Muscle layer of colon (tissue), 2 donors: ENCODE data around the gene MAPKAP1.

Experiments
- H3K27ac ChIP-seq: one replicate; pipeline ENCODE4 v1.7.0; 2013; ENCODE audit warnings: low read depth, mild to moderate bottlenecking, low read length, moderate library complexity
- H3K27me3 ChIP-seq, 2 donors: one replicate each; pipeline ENCODE4 v1.7.0; 2013; ENCODE audit warnings: low read length in 2 of 2, mild to moderate bottlenecking in 2 of 2; ENCODE audit not compliant: insufficient read depth in 2 of 2, control insufficient read depth in 1 of 2
- H3K36me3 ChIP-seq: one replicate; pipeline ENCODE4 v1.7.0; 2013; ENCODE audit warnings: mild to moderate bottlenecking, low read length; ENCODE audit not compliant: insufficient read depth
- H3K4me1 ChIP-seq: one replicate; pipeline ENCODE4 v1.7.0; 2013; ENCODE audit warnings: mild to moderate bottlenecking, low read length; ENCODE audit not compliant: insufficient read depth
- H3K4me3 ChIP-seq, 2 donors: one replicate each; pipeline ENCODE4 v1.7.0; 2013; ENCODE audit warnings: low read length in 2 of 2, low read depth in 1 of 2, mild to moderate bottlenecking in 1 of 2, moderate library complexity in 1 of 2
- H3K9ac ChIP-seq: one replicate; pipeline ENCODE4 v1.7.0; 2013; ENCODE audit warnings: low read length
- H3K9me3 ChIP-seq: one replicate; pipeline ENCODE4 v1.7.0; 2013; ENCODE audit warnings: mild to moderate bottlenecking, low read length
- donor health status: abdominal sarcoma.
- donor health status: Adenocarcinoma of cecum.

The MAPKAP1 gene

DNA sequence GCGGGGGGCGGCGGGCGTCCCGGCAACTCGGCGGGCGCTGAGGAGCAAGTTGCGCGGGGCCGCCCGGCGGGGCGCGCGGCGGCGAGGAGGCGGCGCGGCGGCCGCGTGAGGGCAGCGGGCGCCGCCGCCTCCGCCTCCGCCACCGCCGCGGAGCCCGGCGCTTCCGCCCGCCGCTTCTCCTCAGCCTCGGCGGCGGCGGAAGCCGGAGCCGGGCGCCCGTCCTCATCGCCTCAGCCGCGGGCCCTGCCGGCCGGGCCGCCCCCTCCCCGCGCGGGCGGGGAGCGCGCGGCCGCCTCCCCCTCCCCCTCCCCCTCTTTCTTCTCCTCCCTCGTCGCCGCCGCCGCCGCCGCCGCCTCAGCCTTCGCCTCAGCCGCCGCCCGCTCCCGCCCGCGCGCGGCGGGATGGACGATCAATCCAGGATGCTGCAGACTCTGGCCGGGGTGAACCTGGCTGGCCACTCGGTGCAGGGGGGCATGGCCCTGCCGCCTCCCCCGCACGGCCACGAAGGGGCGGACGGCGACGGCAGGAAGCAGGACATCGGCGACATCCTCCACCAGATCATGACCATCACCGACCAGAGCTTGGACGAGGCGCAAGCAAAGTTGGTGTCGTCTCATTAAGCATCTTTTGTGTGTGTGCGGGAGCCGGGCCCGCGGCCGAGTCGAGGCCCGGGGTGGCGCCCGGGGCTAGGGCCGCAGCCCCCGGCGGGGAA is 40.2 kb upstream of the MAPKAP1 start, which contains the start of gene PBX3:
TSS of gene PBX3 (plus strand) at position 321 of the 712 bp plus-strand sequence.
- Histone ChIP-seq H3K4me1 (peaks cover 18% of the 10 kb centered on the region), H3K36me3 (no peaks in the 10 kb centered on the region), H3K27me3 (no peaks in the 10 kb centered on the region), H3K27ac (peak within 1 kb of the TSS; percentile 91), H3K4me3 (peak within 1 kb of the TSS; percentile 91 to 96), H3K9ac (peak within 1 kb of the TSS; percentile 68), H3K9me3 (no peaks in the 10 kb centered on the region)

DNA sequence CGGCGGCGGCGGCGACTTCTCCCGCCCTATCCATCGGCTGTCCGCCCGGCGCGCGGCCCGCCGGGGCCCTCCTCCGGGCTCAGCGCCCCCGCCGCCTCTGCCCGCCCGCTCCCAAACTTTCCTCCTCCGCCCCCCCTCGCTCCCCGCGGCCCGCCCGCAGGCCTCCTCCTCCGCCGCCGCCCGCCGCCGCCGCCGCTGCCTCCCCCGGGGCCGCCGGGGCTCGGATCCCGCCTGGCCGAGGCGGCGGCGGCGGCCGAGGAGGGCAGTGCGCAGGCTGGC is 39.7 kb upstream of the MAPKAP1 start:
- no peak overlapping the region for H3K9ac ChIP-seq
- H3K36me3 ChIP-seq: no peaks in the 10 kb centered on the region
- peak overlapping the region in 1 of 2 donors; percentile 13 for H3K4me3 ChIP-seq
- H3K9me3 ChIP-seq: no peaks in the 10 kb centered on the region
- no peak overlapping the region for H3K27ac ChIP-seq
- no peaks in the 10 kb centered on the region for H3K27me3 ChIP-seq
- peaks cover 18% of the 10 kb centered on the region for H3K4me1 ChIP-seq

DNA sequence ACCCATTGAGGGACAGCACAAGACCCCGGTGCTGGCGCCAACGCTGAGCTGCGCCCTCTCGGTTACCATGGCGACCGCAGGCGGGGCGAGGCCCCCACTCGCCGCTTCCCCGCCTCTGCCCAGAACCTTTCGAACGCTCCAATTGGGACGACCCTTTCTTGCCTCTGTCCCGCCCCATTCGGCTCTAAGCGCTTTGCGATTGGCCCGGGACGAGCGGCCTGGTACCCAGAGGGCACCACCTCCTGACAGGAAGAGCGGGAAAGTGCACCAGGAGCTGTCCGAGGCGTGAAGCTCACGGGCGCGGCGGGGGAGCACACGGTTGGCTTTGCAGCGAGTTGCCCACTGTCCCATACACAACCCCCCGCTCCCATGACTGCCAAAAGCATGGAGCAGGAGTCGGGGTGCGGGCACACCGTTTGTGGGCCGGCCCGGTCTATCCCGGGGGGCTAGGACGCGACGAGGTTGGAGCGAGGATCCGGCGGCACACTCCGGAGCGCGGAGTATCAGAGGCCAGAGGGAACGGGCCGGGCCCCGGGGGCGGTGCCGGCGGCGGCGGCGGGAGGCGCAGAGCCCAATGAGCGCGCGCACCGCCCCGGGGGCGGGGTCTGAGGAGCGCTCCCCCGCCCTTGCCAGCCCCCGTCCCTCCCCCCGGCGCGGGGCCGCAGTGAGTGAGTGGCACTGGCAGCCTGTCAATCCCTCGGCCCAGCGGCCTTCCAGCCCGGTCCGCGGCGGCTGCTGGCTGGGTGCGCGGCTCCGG is 39.2 kb upstream of the MAPKAP1 start:
- Histone ChIP-seq H3K27me3 (no peaks in the 10 kb centered on the region), H3K36me3 (no peaks in the 10 kb centered on the region), H3K9me3 (no peaks in the 10 kb centered on the region), H3K9ac (no peak overlapping the region), H3K27ac (peak overlapping the region; percentile 70), H3K4me3 (peak overlapping the region; percentile 13 to 64), H3K4me1 (peaks cover 12% of the 10 kb centered on the region)

DNA sequence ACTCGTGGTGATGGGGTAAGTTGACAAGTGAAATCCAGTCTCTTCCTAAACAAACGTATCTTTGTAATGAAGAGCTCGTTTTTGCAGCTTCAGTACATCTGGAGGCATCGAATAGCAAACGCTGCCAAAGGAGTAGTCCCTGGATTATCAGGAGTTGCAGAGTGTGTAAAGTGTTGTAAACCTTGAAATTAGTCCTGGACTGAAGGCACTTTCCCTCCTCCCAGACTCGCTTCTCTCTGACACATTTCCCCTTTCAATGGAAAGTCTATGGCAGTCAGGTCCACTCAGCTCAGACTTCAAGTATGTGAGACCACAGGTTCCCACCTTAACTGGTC is 38.6 kb upstream of the MAPKAP1 start:
- peak overlapping the region; percentile 70 for H3K27ac ChIP-seq
- H3K36me3 ChIP-seq: no peaks in the 10 kb centered on the region
- H3K27me3 ChIP-seq: no peaks in the 10 kb centered on the region
- H3K4me1 ChIP-seq: peaks cover 12% of the 10 kb centered on the region
- H3K4me3 ChIP-seq: peak overlapping the region; percentile 13 to 64
- H3K9ac ChIP-seq: no peak overlapping the region
- H3K9me3 ChIP-seq: no peaks in the 10 kb centered on the region

DNA sequence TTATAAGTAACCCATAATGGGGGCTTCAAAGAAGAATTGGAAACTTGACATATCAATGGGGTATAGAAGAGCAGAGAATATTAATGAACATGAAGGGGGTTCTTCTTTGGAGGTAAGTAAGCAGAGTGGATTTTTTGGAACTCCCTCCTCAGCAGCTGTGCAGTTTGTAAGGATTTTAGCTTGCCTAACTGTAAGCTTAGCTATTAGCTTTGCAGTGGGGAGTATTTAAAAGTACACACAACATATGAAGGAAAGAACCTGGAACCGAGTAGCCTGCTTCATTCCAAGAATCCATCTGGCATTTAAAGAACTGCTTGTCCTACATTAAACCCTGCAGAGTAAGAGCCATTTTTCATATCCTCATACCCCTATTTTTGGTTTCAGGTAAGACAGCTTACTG is 38.0 kb upstream of the MAPKAP1 start:
- Histone ChIP-seq H3K9me3 (no peaks in the 10 kb centered on the region), H3K9ac (no peak overlapping the region), H3K27me3 (no peaks in the 10 kb centered on the region), H3K4me1 (peaks cover 12% of the 10 kb centered on the region), H3K36me3 (no peaks in the 10 kb centered on the region), H3K27ac (no peak overlapping the region), H3K4me3 (peak overlapping the region in 1 of 2 donors; percentile 64)

DNA sequence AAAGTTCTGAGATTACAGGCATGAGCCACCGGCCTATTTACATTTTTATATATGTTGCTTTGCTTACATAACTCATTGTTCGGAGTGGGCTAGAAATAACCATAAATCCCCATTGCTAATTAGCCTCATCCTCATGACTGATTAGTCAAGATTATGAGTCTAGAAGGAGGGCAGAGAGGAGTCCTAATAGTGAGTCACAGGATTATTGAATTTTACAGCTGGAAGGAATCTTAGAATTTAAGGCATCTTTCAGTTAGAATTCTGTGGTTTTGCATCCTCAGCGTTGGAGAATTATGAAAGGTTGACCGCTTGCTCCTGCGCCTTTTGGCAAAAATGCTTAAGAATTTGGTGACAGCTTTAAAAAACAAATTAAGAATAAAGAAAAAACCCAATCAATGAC is 37.6 kb upstream of the MAPKAP1 start:
- Histone ChIP-seq H3K9ac (no peak overlapping the region), H3K36me3 (no peaks in the 10 kb centered on the region), H3K27ac (no peak overlapping the region), H3K9me3 (no peaks in the 10 kb centered on the region), H3K4me1 (peaks cover 12% of the 10 kb centered on the region), H3K27me3 (no peaks in the 10 kb centered on the region), H3K4me3 (no peak overlapping the region)

DNA sequence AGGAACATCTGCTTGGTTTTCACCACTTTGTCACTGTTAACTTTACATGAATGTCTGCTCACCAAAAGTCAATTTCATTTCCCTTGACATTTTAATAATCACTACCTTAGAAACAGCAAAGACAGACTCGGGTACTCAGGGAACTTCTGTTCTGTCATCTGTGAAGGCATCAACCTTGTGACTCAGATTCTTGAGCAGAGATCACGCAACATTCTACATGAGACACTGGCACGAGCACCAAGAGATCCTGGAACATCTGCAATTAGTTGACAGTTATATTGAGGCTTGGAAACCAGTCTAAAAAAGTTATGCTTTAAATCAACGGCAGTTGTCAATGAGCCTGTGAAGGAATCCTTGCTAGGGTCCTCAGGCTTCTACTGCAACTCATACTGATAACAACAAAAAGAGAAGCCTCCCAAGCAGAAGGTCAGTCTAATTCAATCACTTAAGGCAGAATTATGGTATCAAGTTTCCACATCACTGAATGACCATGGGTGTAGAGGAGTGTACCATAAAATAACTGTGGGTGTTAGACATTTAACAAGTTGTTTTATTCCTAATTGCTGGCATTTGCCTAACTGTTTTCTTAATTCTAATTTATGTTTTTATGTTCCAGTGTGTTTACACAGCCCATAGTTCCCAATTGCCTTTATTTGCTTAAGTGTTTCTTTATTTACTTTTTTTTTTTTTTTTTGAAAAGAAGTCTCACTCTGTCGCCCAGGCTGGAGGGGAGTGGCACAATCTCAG is 36.8 kb upstream of the MAPKAP1 start:
- H3K9ac ChIP-seq: no peak overlapping the region
- no peak overlapping the region for H3K4me3 ChIP-seq
- no peaks in the 10 kb centered on the region for H3K9me3 ChIP-seq

DNA sequence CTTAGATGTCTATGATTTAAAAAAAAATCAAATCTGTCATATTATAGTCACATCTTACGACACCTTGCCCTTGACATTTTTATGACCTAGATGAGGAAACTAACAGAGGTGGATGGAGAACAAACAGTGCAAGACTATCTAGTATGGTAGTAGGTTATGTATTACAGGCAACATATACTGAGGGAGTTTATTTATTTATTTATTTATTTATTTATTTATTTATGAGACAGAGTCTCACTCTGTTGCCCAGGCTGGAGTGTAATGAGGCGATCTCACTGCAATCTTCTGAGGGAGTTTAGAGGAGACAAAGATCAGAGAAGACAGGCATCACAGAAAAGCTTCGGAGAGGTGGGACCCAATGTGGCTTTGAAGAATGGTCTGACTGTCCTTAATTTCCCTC is 35.6 kb upstream of the MAPKAP1 start:
- no peak overlapping the region for H3K9ac ChIP-seq
- H3K27ac ChIP-seq: no peak overlapping the region
- no peaks in the 10 kb centered on the region for H3K36me3 ChIP-seq
- H3K27me3 ChIP-seq: no peaks in the 10 kb centered on the region
- H3K4me3 ChIP-seq: no peak overlapping the region
- H3K4me1 ChIP-seq: peaks cover 12% of the 10 kb centered on the region
- no peaks in the 10 kb centered on the region for H3K9me3 ChIP-seq

More for the DNA sequence above, 36.8 kb upstream of the MAPKAP1 start:
- no peak overlapping the region for H3K27ac ChIP-seq
- H3K36me3 ChIP-seq: no peaks in the 10 kb centered on the region
- peaks cover 12% of the 10 kb centered on the region for H3K4me1 ChIP-seq
- H3K27me3 ChIP-seq: no peaks in the 10 kb centered on the region

DNA sequence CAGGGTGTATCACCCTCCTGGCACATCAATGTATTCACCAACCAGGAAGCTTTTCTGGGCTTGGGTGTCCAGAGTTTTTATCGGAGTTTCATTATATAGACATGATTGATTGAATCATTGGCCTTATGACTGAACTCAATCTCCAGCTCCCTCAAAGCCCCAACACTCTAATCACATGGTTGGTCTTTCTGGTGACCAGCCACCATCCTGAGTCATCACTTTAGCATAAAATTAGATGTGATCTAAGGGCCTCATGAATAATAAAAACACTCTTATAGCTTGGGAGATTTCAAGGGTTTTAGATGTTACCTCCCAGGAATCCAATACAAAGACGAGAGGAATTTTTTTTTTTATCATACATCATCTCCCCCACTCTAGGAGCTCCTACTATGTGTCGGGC is 32.4 kb upstream of the MAPKAP1 start:
- no peaks in the 10 kb centered on the region for H3K9me3 ChIP-seq
- H3K4me3 ChIP-seq: no peak overlapping the region
- H3K9ac ChIP-seq: no peak overlapping the region
- H3K27ac ChIP-seq: no peak overlapping the region
- no peaks in the 10 kb centered on the region for H3K27me3 ChIP-seq
- H3K4me1 ChIP-seq: no peaks in the 10 kb centered on the region
- no peaks in the 10 kb centered on the region for H3K36me3 ChIP-seq

DNA sequence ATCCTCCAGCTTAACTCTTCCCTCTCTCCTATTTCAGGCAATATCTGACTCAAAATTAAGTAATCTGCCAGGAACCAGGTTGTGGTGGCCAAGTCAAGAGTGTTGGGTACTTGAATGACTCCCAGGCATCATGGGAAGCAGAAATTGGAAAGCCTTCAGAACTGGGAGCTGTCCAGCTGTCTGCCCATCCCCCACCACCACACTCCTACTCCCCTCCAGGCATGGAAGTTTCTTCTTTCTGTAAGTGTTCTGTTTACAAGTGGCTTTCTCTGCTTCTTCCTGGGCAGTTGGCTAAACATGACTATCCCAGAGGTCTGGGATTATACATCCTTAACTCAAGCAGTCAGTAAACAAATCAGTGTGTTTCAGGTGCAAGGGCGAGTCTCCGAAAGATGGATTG is 25.6 kb upstream of the MAPKAP1 start:
- no peak overlapping the region for H3K27ac ChIP-seq
- no peaks in the 10 kb centered on the region for H3K36me3 ChIP-seq
- no peaks in the 10 kb centered on the region for H3K4me1 ChIP-seq
- no peak overlapping the region for H3K9ac ChIP-seq
- H3K4me3 ChIP-seq: no peak overlapping the region
- H3K27me3 ChIP-seq: no peaks in the 10 kb centered on the region
- no peaks in the 10 kb centered on the region for H3K9me3 ChIP-seq

DNA sequence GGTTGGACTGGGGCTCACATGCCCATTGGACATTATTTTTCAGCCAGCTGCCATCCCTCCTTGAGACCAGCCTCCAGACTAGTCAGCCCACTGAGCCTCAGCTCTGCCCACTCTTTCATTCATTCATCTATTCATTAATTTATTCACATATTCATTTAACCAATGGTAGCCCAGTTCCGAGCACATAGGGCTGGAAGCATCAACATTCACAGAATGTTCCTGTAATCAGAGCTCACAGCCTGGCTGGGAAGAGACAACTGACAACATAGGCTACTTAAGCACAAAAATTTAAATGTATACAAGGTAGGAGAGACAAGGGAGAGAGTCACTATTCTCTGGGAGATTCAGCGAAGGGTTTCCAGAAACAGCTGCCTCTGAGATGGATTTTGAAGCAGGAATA is 23.2 kb upstream of the MAPKAP1 start:
- Histone ChIP-seq H3K4me3 (no peak overlapping the region), H3K9ac (no peak overlapping the region), H3K27ac (no peak overlapping the region), H3K9me3 (no peaks in the 10 kb centered on the region), H3K27me3 (no peaks in the 10 kb centered on the region), H3K4me1 (no peaks in the 10 kb centered on the region), H3K36me3 (no peaks in the 10 kb centered on the region)
